HG02610 (cell line): ENCODE measurements around the gene RAD51.

Experiments used
- ATAC-seq: cut with Tn5 transposase; IDR thresholded peaks from one replicate; pipeline ENCODE4 v1.9.1; 2021; ENCODE audit warnings: mild to moderate bottlenecking, moderate library complexity; ENCODE audit not compliant: unreplicated experiment

Gene RAD51

GRCh38 chr15:40776537-40777141 is 81.7 kb downstream of the RAD51 start:
- ATAC-seq = no peak
